ENCODE measurements around the gene NCEH1. TPM values are rescaled to one million over a fixed set of nuclear protein-coding genes. Genes with fewer than 3 reads are reported as not detected.

The NCEH1 gene
- 19.2 and 53.1 TPM in 2 replicates for total RNA-seq

GRCh38 chr3:172710664-172711453 is at the start of gene NCEH1:
TSS of gene NCEH1 (minus strand) at chr3:172711067. CDS start at chr3:172710984, 83 bp downstream.

GRCh38 chr3:172750368-172751174 is 39.7 kb upstream of the NCEH1 start, which contains the start of gene ECT2:
TSS of gene ECT2 (plus strand) at chr3:172750726. CDS start at chr3:172754531, 3,805 bp downstream.

Other genes with a start within 250 kb of the NCEH1 start
- gene TNFSF10, start 187.6 kb downstream of the NCEH1 start, total RNA-seq = 0.96 and 2.3 TPM in 2 replicates
- 25.7 and 61.3 TPM in 2 replicates for gene ECT2, start 39.7 kb upstream of the NCEH1 start, total RNA-seq

Data from regular cardiac myocyte (primary cell).